Measurements from ENCODE around the gene RXRA. TPM values are rescaled to one million over a fixed set of nuclear protein-coding genes. Genes with fewer than 3 reads are reported as not detected.

Gene RXRA
- polyA plus RNA-seq, 4 donors, result 30.8 to 83.5 (median 41.5) TPM

GRCh38 chr9:134369416-134370212 lies 43.4 kb downstream of the RXRA start:
- 80 to 82% (median 82%) methylated on average over 17 to 19 of the region's 19 CpGs for WGBS, 3 donors
- peaks cover 11 to 77% (median 13%) of the 10 kb centered on the region in 3 donors for H3K4me1 ChIP-seq (ENCODE audit: control insufficient read depth in 3 of 3, insufficient read depth in 2 of 3, low read depth in 1 of 3, low read length in 2 of 3)
- H3K27me3 ChIP-seq (ENCODE audit: control insufficient read depth in 3 of 3, insufficient read depth in 3 of 3, low read length in 3 of 3), result no peaks in the 10 kb centered on the region
- no peak overlapping the region for H3K4me3 ChIP-seq (ENCODE audit: low read depth in 1 of 3, low read length in 3 of 3)
- H3K27ac ChIP-seq (ENCODE audit: low read depth in 1 of 3, low read length in 2 of 3), result no peak overlapping the region
- peaks cover 0 to 61% (median 0%) of the 10 kb centered on the region in 3 donors for H3K36me3 ChIP-seq (ENCODE audit: control insufficient read depth in 3 of 3, insufficient read depth in 2 of 3, low read depth in 1 of 3, low read length in 3 of 3)
- DNase-seq (peak in 1 of 2 donors; percentile 34), FAIRE-seq (no peak)
- no peaks in the 10 kb centered on the region for H3K9me3 ChIP-seq (ENCODE audit: control insufficient read depth in 2 of 2, insufficient read depth in 1 of 2, low read depth in 1 of 2, low read length in 1 of 2)

DNA sequence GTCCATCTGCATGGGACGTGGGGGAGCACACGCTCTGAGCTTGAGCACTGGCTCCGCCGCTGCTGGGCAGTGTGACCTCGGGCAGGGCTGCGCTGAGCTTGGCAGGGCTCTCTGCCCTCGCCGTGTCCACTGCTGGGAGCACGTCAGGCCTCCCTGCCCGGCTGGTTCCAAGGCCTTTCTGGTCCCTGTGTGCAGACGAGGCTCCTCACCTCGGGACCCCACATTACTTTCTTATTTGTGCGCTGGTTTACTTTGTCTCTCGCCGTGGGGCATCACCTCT lies 43.9 kb downstream of the RXRA start:
- H3K27ac ChIP-seq (ENCODE audit: low read depth in 1 of 3, low read length in 2 of 3), result no peak overlapping the region
- H3K36me3 ChIP-seq (ENCODE audit: control insufficient read depth in 3 of 3, insufficient read depth in 2 of 3, low read depth in 1 of 3, low read length in 3 of 3), result peaks cover 0 to 66% (median 0%) of the 10 kb centered on the region in 3 donors
- 85 to 93% (median 89%) methylated on average over 13 to 15 of the region's 15 CpGs for WGBS, 3 donors
- H3K27me3 ChIP-seq (ENCODE audit: control insufficient read depth in 3 of 3, insufficient read depth in 3 of 3, low read length in 3 of 3), result no peaks in the 10 kb centered on the region
- DNase-seq (no peak), FAIRE-seq (no peak)
- no peaks in the 10 kb centered on the region for H3K9me3 ChIP-seq (ENCODE audit: control insufficient read depth in 2 of 2, insufficient read depth in 1 of 2, low read depth in 1 of 2, low read length in 1 of 2)
- no peak overlapping the region for H3K4me3 ChIP-seq (ENCODE audit: low read depth in 1 of 3, low read length in 3 of 3)
- H3K4me1 ChIP-seq (ENCODE audit: control insufficient read depth in 3 of 3, insufficient read depth in 2 of 3, low read depth in 1 of 3, low read length in 2 of 3), result peaks cover 7 to 77% (median 11%) of the 10 kb centered on the region in 3 donors

- Histone ChIP-seq H3K36me3 (ENCODE audit: control insufficient read depth in 3 of 3, insufficient read depth in 2 of 3, low read depth in 1 of 3, low read length in 3 of 3) (peaks cover 0 to 71% (median 0%) of the 10 kb centered on the region in 3 donors), H3K9me3 (ENCODE audit: control insufficient read depth in 2 of 2, insufficient read depth in 1 of 2, low read depth in 1 of 2, low read length in 1 of 2) (no peaks in the 10 kb centered on the region), H3K4me1 (ENCODE audit: control insufficient read depth in 3 of 3, insufficient read depth in 2 of 3, low read depth in 1 of 3, low read length in 2 of 3) (peaks cover 2 to 77% (median 8%) of the 10 kb centered on the region in 3 donors), H3K27me3 (ENCODE audit: control insufficient read depth in 3 of 3, insufficient read depth in 3 of 3, low read length in 3 of 3) (no peaks in the 10 kb centered on the region), H3K4me3 (ENCODE audit: low read depth in 1 of 3, low read length in 3 of 3) (no peak overlapping the region), H3K27ac (ENCODE audit: low read depth in 1 of 3, low read length in 2 of 3) (no peak overlapping the region)
- 90 to 95% (median 94%) methylated on average over 15 to 16 of the region's 16 CpGs for WGBS, 3 donors
- DNase-seq, result no peak
- no peak for FAIRE-seq
Observed at GRCh38 chr9:134370638-134371037, 44.4 kb downstream of the RXRA start.

- Histone ChIP-seq H3K9me3 (ENCODE audit: control insufficient read depth in 2 of 2, insufficient read depth in 1 of 2, low read depth in 1 of 2, low read length in 1 of 2) (no peaks in the 10 kb centered on the region), H3K4me3 (ENCODE audit: low read depth in 1 of 3, low read length in 3 of 3) (no peak overlapping the region), H3K27ac (ENCODE audit: low read depth in 1 of 3, low read length in 2 of 3) (peak overlapping the region in 1 of 3 donors; percentile 21), H3K36me3 (ENCODE audit: control insufficient read depth in 3 of 3, insufficient read depth in 2 of 3, low read depth in 1 of 3, low read length in 3 of 3) (peaks cover 0 to 78% (median 0%) of the 10 kb centered on the region in 3 donors), H3K27me3 (ENCODE audit: control insufficient read depth in 3 of 3, insufficient read depth in 3 of 3, low read length in 3 of 3) (no peaks in the 10 kb centered on the region), H3K4me1 (ENCODE audit: control insufficient read depth in 3 of 3, insufficient read depth in 2 of 3, low read depth in 1 of 3, low read length in 2 of 3) (peaks cover 0 to 74% (median 13%) of the 10 kb centered on the region in 3 donors)
- DNase-seq, result no peak
- no peak for FAIRE-seq
- 75 to 77% (median 76%) methylated on average over 16 of the region's 16 CpGs for WGBS, 3 donors
Observed at GRCh38 chr9:134371731-134372130, 45.5 kb downstream of the RXRA start.

DNA sequence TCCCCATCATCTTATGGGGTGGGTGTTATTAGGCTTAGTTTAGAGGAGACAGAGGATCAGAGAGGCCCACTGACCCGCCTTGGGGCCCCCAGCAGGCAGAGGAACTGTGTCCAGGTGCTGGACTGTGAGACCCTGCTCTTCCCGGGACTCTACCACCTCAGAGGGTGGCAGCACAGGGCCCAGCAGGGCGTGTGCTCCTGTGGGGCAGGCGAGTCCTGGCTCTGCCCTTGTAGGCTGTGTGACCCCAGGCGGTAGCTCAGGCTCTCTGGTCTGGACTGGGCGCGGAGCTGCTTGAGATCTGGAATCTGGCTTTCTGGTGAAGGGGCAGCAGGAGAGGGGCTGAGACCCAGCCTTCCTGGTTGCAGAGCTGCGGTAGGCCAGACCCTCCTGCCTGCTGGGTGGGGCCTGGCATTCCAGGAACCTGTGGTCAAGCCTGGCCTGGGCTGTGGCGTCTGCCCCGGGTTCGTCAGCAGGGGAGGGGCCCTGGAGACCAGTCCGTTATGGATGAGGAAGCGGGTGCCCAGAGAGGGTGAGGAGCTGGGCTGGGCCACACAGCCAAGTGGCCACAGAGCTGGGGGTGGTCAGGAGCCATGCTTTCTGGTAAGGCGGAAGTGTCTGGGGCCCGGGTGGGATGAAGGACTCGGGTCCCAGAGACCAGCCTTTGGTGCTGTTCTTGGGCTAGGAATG lies 46.5 kb downstream of the RXRA start:
- 74 to 81% (median 78%) methylated on average over 15 to 16 of the region's 16 CpGs for WGBS, 3 donors
- DNase-seq (no peak), FAIRE-seq (no peak)
- Histone ChIP-seq H3K36me3 (ENCODE audit: control insufficient read depth in 3 of 3, insufficient read depth in 2 of 3, low read depth in 1 of 3, low read length in 3 of 3) (peaks cover 0 to 80% (median 0%) of the 10 kb centered on the region in 3 donors), H3K27ac (ENCODE audit: low read depth in 1 of 3, low read length in 2 of 3) (peak overlapping the region in 1 of 3 donors; percentile 6), H3K4me3 (ENCODE audit: low read depth in 1 of 3, low read length in 3 of 3) (no peak overlapping the region), H3K4me1 (ENCODE audit: control insufficient read depth in 3 of 3, insufficient read depth in 2 of 3, low read depth in 1 of 3, low read length in 2 of 3) (peaks cover 0 to 74% (median 13%) of the 10 kb centered on the region in 3 donors), H3K27me3 (ENCODE audit: control insufficient read depth in 3 of 3, insufficient read depth in 3 of 3, low read length in 3 of 3) (no peaks in the 10 kb centered on the region), H3K9me3 (ENCODE audit: control insufficient read depth in 2 of 2, insufficient read depth in 1 of 2, low read depth in 1 of 2, low read length in 1 of 2) (no peaks in the 10 kb centered on the region)

- Histone ChIP-seq H3K4me1 (ENCODE audit: control insufficient read depth in 3 of 3, insufficient read depth in 2 of 3, low read depth in 1 of 3, low read length in 2 of 3) (peaks cover under 1 to 74% (median 13%) of the 10 kb centered on the region in 3 donors), H3K27me3 (ENCODE audit: control insufficient read depth in 3 of 3, insufficient read depth in 3 of 3, low read length in 3 of 3) (no peaks in the 10 kb centered on the region), H3K9me3 (ENCODE audit: control insufficient read depth in 2 of 2, insufficient read depth in 1 of 2, low read depth in 1 of 2, low read length in 1 of 2) (no peaks in the 10 kb centered on the region), H3K36me3 (ENCODE audit: control insufficient read depth in 3 of 3, insufficient read depth in 2 of 3, low read depth in 1 of 3, low read length in 3 of 3) (peaks cover 0 to 80% (median 0%) of the 10 kb centered on the region in 3 donors), H3K4me3 (ENCODE audit: low read depth in 1 of 3, low read length in 3 of 3) (no peak overlapping the region), H3K27ac (ENCODE audit: low read depth in 1 of 3, low read length in 2 of 3) (peak overlapping the region in 1 of 3 donors; percentile 6)
- FAIRE-seq (no peak), DNase-seq (no peak)
- WGBS, 3 donors, result 62 to 69% (median 68%) methylated on average over 13 of the region's 13 CpGs
Observed at GRCh38 chr9:134373269-134373668, 47.0 kb downstream of the RXRA start.

DNA sequence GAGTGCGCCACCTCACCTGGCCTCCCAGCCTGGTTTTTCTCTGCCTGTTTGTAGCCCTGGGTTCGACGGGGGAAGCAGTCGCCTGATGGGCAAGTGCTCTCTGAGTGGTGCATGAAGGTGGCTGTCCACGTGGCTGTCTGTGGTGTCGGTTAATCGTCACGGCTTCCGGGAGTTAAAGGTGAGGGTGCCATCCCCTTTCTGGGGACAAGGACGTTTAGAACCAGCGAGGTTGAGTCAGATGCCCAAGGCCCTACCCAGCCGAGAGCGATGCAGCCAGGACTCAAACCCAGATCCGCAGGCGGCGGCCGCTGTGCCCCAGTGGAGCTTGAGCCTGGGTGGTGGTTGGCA lies 47.7 kb downstream of the RXRA start:
- Histone ChIP-seq H3K36me3 (ENCODE audit: control insufficient read depth in 3 of 3, insufficient read depth in 2 of 3, low read depth in 1 of 3, low read length in 3 of 3) (peaks cover 0 to 85% (median 0%) of the 10 kb centered on the region in 3 donors), H3K4me1 (ENCODE audit: control insufficient read depth in 3 of 3, insufficient read depth in 2 of 3, low read depth in 1 of 3, low read length in 2 of 3) (peaks cover 7 to 75% (median 17%) of the 10 kb centered on the region in 3 donors), H3K27me3 (ENCODE audit: control insufficient read depth in 3 of 3, insufficient read depth in 3 of 3, low read length in 3 of 3) (no peaks in the 10 kb centered on the region), H3K9me3 (ENCODE audit: control insufficient read depth in 2 of 2, insufficient read depth in 1 of 2, low read depth in 1 of 2, low read length in 1 of 2) (no peaks in the 10 kb centered on the region), H3K27ac (ENCODE audit: low read depth in 1 of 3, low read length in 2 of 3) (no peak overlapping the region), H3K4me3 (ENCODE audit: low read depth in 1 of 3, low read length in 3 of 3) (no peak overlapping the region)
- FAIRE-seq, result no peak
- 90 to 93% (median 90%) methylated on average over 17 of the region's 17 CpGs for WGBS, 3 donors
- DNase-seq, result no peak

- no peaks in the 10 kb centered on the region for H3K27me3 ChIP-seq (ENCODE audit: control insufficient read depth in 3 of 3, insufficient read depth in 3 of 3, low read length in 3 of 3)
- H3K36me3 ChIP-seq (ENCODE audit: control insufficient read depth in 3 of 3, insufficient read depth in 2 of 3, low read depth in 1 of 3, low read length in 3 of 3), result peaks cover 0 to 89% (median 0%) of the 10 kb centered on the region in 3 donors
- 72 to 82% (median 73%) methylated on average over 21 of the region's 21 CpGs for WGBS, 3 donors
- DNase-seq (no peak), FAIRE-seq (no peak)
- no peaks in the 10 kb centered on the region for H3K9me3 ChIP-seq (ENCODE audit: control insufficient read depth in 2 of 2, insufficient read depth in 1 of 2, low read depth in 1 of 2, low read length in 1 of 2)
- peak overlapping the region in 1 of 3 donors; percentile 78 for H3K27ac ChIP-seq (ENCODE audit: low read depth in 1 of 3, low read length in 2 of 3)
- no peak overlapping the region for H3K4me3 ChIP-seq (ENCODE audit: low read depth in 1 of 3, low read length in 3 of 3)
- peaks cover 11 to 77% (median 22%) of the 10 kb centered on the region in 3 donors for H3K4me1 ChIP-seq (ENCODE audit: control insufficient read depth in 3 of 3, insufficient read depth in 2 of 3, low read depth in 1 of 3, low read length in 2 of 3)
Observed at GRCh38 chr9:134374301-134375010, 48.2 kb downstream of the RXRA start.

Data from small intestine (tissue), 7 donors.